Activated T-cell treated with anti-CD3 and anti-CD28 coated beads for 48 hours (primary cell): Measurements from ENCODE around the gene OR6N1.

ENCODE experiments used
- DNase-seq: peaks from one replicate; pipeline ENCODE4 v3.0.0-alpha.2; 2020; ENCODE audit warnings: low read depth

The OR6N1 gene

GRCh38 chr1:158735848-158736247 lies 36.1 kb downstream of the OR6N1 start:
- DNase-seq, result no peak

- DNase-seq, result no peak
These were observed 39.5 kb downstream of the OR6N1 start for GRCh38 chr1:158732524-158732923.

- DNase-seq, result no peak
These were observed 40.3 kb downstream of the OR6N1 start for GRCh38 chr1:158731707-158732106.

- DNase-seq, result no peak
These were observed 41.5 kb downstream of the OR6N1 start for GRCh38 chr1:158730453-158730852.

DNA sequence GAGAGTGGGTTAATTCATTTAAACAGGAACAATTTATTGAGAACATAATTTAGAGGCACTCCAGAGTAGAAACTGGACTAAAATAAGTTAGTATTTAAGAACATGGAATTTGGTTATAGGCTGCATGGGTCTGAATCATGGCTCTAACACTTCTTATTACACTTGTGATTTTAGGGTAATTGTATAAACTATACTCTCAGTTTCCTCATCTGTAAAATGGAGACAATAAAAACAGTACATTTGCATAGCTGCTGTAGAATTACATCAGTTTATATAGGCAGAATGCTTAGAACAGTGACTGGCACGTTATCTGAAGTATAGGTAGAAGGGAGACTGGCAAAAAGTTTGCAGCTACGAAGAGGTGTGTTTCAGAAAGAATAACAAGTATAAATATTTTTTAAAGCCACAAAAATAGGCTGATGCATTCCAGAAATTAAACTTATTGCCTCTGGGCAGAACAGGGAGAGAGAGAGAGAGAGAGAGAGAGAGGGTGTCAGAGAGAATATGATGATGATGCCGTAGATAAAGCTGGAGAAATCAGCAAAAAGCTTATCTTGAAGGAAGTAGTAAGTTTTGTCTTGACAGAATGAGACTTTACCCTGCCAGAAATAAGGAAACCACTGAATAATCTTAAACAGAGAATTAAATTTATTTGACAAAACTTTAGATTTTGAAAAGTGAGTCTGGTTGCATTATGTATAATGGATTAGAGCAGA lies 43.3 kb downstream of the OR6N1 start:
- no peak for DNase-seq

GRCh38 chr1:158724442-158724841 lies 47.6 kb downstream of the OR6N1 start:
- no peak for DNase-seq

DNA sequence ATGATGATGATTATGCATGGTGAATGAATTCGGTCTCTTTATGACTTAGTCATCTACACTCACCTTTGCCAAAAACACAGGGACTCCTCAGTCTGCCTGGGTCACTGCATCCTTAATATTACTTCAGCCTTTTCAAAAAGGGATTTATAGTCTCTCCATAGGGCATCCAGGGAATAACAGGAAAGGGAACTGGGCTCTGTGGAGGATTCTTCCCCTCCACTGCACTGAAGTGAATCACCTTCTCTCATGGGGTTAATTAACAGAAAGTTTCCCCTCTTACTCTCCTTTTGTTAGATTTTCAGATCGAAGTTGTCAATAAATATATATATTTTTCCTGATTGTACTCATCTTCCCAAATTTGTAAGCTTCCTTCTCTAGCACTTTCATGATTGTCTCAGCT lies 51.4 kb downstream of the OR6N1 start, which contains the start of gene OR6K3:
Gene OR6K3, minus strand, starts transcription at position 101 of the 400 bp plus-strand sequence. CDS start 2,605 bp downstream, outside the sequence.
- no peak for DNase-seq

DNA sequence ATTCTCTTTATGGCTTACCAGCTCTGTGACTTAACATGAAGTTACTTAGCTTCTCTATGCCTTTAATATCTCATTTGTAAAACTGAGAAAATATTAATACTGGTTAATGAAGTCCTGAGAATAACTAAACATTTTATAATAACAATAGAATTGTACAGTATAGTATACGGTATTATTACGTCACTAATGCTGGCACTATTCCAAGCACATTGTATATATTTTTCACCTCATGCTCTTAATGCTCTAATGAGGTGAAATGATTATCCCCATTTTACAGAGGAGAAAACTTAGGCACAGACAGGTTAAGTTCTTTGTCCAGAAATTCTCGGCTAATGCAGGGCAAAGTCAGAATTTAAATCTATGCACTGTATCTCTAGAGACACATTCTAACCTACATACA lies 52.3 kb downstream of the OR6N1 start:
- no peak for DNase-seq

DNA sequence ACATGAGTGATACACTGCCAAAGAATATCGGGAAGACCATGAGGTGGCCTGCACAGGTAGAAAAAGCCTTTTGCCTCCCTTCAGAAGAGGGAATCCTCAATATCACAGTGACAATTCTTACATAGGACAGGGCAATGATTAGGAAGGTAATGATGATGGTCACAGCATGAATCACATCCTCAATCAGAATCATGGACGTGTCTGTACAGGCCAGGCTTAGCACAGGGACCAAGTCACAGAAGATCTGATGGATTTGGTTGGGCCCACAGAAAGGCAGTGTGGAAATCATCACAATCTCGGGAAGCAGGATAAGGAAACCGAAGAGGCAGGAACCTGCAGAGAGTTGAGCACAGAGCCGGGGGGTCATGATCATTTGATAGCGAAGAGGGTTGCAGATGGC lies 54.7 kb downstream of the OR6N1 start:
- no peak for DNase-seq

DNA sequence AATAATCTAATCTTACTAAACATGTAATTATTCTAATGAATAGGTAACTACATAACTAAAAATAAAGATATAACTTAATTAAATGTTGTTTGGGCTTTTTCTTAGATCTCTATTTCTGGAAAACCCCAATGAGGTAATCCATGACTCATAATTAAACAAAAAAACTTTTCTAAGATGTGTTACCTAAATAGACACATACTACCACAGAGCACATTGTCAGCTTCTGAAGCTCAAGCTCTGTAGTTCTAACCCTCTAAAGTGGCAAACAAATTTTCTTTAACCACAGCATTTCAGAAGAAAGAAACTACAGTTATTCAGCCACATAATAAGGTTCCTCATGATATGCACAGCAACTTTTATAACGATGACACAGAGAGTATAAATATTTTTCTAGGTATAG lies 55.7 kb downstream of the OR6N1 start:
- DNase-seq, result no peak

GRCh38 chr1:158714754-158715153 lies 57.2 kb downstream of the OR6N1 start:
- DNase-seq, result no peak
